Esophagus muscularis mucosa (tissue), 4 donors: Measurements from ENCODE around the gene JAKMIP3. TPM values are rescaled to one million over a fixed set of nuclear protein-coding genes. Genes with fewer than 3 reads are reported as not detected.

Experiments used
- DNase-seq: peaks from one replicate; pipeline ENCODE4 v3.0.0-alpha.2; 2017; ENCODE audit errors: extremely low spot score
- H3K27ac ChIP-seq, 4 donors: fragments of 200-600 bp; sonication (generic); replicated peaks in 1 of 4; 1 replicate in 3 of 4; 2 replicates in 1 of 4; pipeline ENCODE4 v1.5.1; 2016 to 2019; ENCODE audit warnings: mild to moderate bottlenecking in 1 of 4
- H3K27me3 ChIP-seq, 4 donors: fragments of 200-600 bp; sonication (generic); one replicate each; pipeline versions ENCODE4 v1.5.1 to v1.6.0; 2016 to 2019
- H3K36me3 ChIP-seq, 4 donors: fragments of 200-600 bp; sonication (generic); one replicate each; pipeline ENCODE4 v1.5.1; 2016 to 2019
- H3K4me1 ChIP-seq, 4 donors: fragments of 200-600 bp; sonication (generic); one replicate each; pipeline ENCODE4 v1.5.1; 2016 to 2019
- H3K4me3 ChIP-seq, 4 donors: fragments of 200-600 bp; sonication (generic); 1 replicate in 2 of 4; 2 replicates in 2 of 4; pipeline ENCODE4 v1.5.1; 2016 to 2019; ENCODE audit warnings: mild to moderate bottlenecking in 4 of 4, moderate library complexity in 1 of 4
- H3K9me3 ChIP-seq, 4 donors: fragments of 200-600 bp; sonication (generic); 1 replicate in 3 of 4; 2 replicates in 1 of 4; pipeline ENCODE4 v1.5.1; 2016 to 2019
- EP300 ChIP-seq: sonication (generic); formaldehyde crosslinking; IDR thresholded peaks from one replicate; pipeline ENCODE4 v1.6.1; 2017; ENCODE audit warnings: antibody characterized with exemption
- POLR2A ChIP-seq: fragments of 450-650 bp; IDR thresholded peaks from one replicate; pipeline ENCODE4 v1.6.1; 2017; ENCODE audit warnings: antibody characterized with exemption, moderate library complexity, mild to moderate bottlenecking, low read depth
- POLR2AphosphoS5 ChIP-seq, 2 donors: sonication (generic); formaldehyde crosslinking; IDR thresholded peaks; one replicate each; pipeline ENCODE4 v1.6.1; 2017; ENCODE audit warnings: antibody characterized with exemption in 2 of 2
- WGBS: methylation state at CpG from one replicate; pipeline ENCODE4 v1.1.5; 2018; 5-methylcytosine and 5-hydroxymethylcytosine counted together
- intact Hi-C: fragments of 100-400 bp; cut with DNase I; formaldehyde crosslinking; loops from one replicate; pipeline ENCODE4 v1.15.1; 2023
- total RNA-seq, 4 donors: library from RNA; depleted of rRNA; stranded (reverse); fragments of >200 nt; gene quantifications; one replicate each; pipeline versions ENCODE4 v1.1.0 to v1.2.1, GENCODE V29; 2016
- TF ChIP-seq, protein P1 (sequence below), 3 experiments: fragments of 200-600 bp in 2 of 3; fragments of 450-650 bp in 1 of 3; sonication (generic) in 2 of 3; IDR thresholded peaks; one replicate each; pipeline ENCODE4 v1.5.1; 2017 to 2019; ENCODE audit warnings: antibody characterized with exemption in 3 of 3, mild to moderate bottlenecking in 2 of 3, moderate library complexity in 1 of 3

JAKMIP3 gene
- total RNA-seq, 4 donors from 2014 or later, result 0.66 to 1.6 (median 0.97) TPM

DNA sequence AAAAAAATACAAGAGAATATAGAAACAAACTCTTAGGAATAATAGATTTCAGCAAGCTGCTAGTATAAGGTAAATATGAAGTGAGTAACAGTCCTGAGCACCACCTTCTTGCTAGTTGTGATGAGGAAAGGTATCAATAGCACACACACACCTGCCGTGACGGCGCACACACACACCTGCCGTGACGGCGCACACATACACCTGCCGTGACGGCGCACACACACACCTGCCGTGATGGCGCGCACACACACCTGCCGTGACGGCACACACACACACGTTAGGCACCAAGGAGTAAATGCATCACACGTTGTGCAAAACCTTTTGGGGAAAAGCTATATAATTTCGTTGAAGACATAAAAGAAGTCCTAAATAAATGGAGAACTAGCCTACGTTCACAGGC lies 4.7 kb upstream of the JAKMIP3 start:
- H3K27ac ChIP-seq, result no peak overlapping the region
- H3K4me1 ChIP-seq, result peaks cover 9 to 12% (median 10%) of the 10 kb centered on the region in 4 donors
- TF ChIP-seq POLR2AphosphoS5 (IDR thresholded peaks at IDR 0.05), result no peak
- TF ChIP-seq EP300, result no peak
- H3K27me3 ChIP-seq, result no peaks in the 10 kb centered on the region
- WGBS, result 92% methylated on average over 18 of the region's 18 CpGs
- H3K9me3 ChIP-seq, result no peaks in the 10 kb centered on the region
- intact Hi-C loops, result no loop called here
- no peak overlapping the region for H3K4me3 ChIP-seq
- no peaks in the 10 kb centered on the region for H3K36me3 ChIP-seq
- no peak for DNase-seq

- H3K36me3 ChIP-seq, result no peaks in the 10 kb centered on the region
- DNase-seq, result no peak
- H3K9me3 ChIP-seq, result no peaks in the 10 kb centered on the region
- TF ChIP-seq EP300, result no peak
- no peak for TF ChIP-seq POLR2AphosphoS5 (IDR thresholded peaks at IDR 0.05)
- no peak for TF ChIP-seq POLR2A
- TF ChIP-seq, protein P1, sequence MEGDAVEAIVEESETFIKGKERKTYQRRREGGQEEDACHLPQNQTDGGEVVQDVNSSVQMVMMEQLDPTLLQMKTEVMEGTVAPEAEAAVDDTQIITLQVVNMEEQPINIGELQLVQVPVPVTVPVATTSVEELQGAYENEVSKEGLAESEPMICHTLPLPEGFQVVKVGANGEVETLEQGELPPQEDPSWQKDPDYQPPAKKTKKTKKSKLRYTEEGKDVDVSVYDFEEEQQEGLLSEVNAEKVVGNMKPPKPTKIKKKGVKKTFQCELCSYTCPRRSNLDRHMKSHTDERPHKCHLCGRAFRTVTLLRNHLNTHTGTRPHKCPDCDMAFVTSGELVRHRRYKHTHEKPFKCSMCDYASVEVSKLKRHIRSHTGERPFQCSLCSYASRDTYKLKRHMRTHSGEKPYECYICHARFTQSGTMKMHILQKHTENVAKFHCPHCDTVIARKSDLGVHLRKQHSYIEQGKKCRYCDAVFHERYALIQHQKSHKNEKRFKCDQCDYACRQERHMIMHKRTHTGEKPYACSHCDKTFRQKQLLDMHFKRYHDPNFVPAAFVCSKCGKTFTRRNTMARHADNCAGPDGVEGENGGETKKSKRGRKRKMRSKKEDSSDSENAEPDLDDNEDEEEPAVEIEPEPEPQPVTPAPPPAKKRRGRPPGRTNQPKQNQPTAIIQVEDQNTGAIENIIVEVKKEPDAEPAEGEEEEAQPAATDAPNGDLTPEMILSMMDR (IDR thresholded peaks at IDR 0.05), result no peak
- 90% methylated on average over 6 of the region's 6 CpGs for WGBS
- H3K4me3 ChIP-seq, result no peak overlapping the region
- peaks cover 13 to 16% (median 14%) of the 10 kb centered on the region in 4 donors for H3K4me1 ChIP-seq
- no peaks in the 10 kb centered on the region for H3K27me3 ChIP-seq
- intact Hi-C loops, result no loop called here
- no peak overlapping the region for H3K27ac ChIP-seq
Measured at GRCh38 chr10:132061465-132061864, 4.3 kb upstream of the JAKMIP3 start.

GRCh38 chr10:132062116-132062515 lies 3.6 kb upstream of the JAKMIP3 start:
- no peaks in the 10 kb centered on the region for H3K36me3 ChIP-seq
- H3K4me1 ChIP-seq, result peaks cover 18 to 23% (median 21%) of the 10 kb centered on the region in 4 donors
- 94% methylated on average over 8 of the region's 11 CpGs for WGBS
- intact Hi-C loops, result no loop called here
- no peak for DNase-seq
- H3K4me3 ChIP-seq, result no peak overlapping the region
- TF ChIP-seq POLR2A (no peak), POLR2AphosphoS5 (IDR thresholded peaks at IDR 0.05) (no peak), EP300 (no peak)
- TF ChIP-seq, protein P1 (IDR thresholded peaks at IDR 0.05), result no peak
- no peaks in the 10 kb centered on the region for H3K9me3 ChIP-seq
- no peaks in the 10 kb centered on the region for H3K27me3 ChIP-seq
- H3K27ac ChIP-seq, result no peak overlapping the region

DNA sequence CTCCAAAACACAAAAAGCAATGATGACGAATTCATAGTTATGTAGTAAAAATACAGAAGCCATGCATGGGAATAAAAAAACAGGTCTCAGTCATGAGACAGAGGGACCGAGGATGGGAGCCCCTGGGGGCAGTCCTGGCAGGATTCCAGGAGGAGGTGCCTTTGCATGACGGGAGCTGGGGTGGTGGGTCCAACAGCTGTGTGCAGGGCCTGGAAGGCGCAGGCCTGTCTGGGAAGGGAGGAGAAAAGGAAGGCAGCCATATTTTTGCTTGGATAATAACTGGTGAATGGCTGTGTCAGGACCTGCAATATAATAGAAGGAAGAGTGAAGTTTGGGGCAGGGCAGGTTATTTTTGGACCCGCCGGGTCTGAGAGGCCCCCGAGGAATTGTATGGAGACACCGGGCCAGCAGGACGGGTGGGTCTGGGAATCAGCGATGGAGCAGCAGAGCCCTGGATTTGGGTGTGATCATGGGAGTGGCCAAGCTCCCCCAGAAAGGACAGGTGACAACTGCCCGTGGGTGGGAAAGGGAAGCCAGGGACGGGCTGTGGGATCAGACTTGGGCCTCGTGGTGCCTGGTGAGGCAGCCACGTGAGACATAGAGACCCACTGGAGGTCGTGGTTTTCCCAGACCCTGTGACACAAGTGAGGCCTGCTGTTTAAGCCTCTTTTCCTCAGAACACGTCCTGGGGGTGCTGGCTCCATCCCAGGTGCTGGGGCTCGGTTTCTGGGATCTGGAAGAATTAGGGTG lies 2.9 kb upstream of the JAKMIP3 start:
- Histone ChIP-seq H3K4me3 (no peak overlapping the region), H3K9me3 (no peaks in the 10 kb centered on the region), H3K36me3 (no peaks in the 10 kb centered on the region), H3K27ac (no peak overlapping the region), H3K4me1 (peaks cover 18 to 30% (median 23%) of the 10 kb centered on the region in 4 donors), H3K27me3 (no peaks in the 10 kb centered on the region)
- intact Hi-C loops, result no loop called here
- DNase-seq, result no peak
- WGBS, result 74% methylated on average over 16 of the region's 17 CpGs
- no peak for TF ChIP-seq POLR2AphosphoS5 (IDR thresholded peaks at IDR 0.05)
- TF ChIP-seq, protein P1 (IDR thresholded peaks at IDR 0.05), result no peak
- no peak for TF ChIP-seq EP300

- TF ChIP-seq POLR2A (no peak), EP300 (no peak), POLR2AphosphoS5 (IDR thresholded peaks at IDR 0.05) (no peak)
- TF ChIP-seq, protein P1 (IDR thresholded peaks at IDR 0.05), result no peak
- no peak for DNase-seq
Measured at GRCh38 chr10:132063432-132063831, 2.3 kb upstream of the JAKMIP3 start.

More at GRCh38 chr10:132063432-132063831, 2.3 kb upstream of the JAKMIP3 start:
- no peak overlapping the region for H3K27ac ChIP-seq
- H3K27me3 ChIP-seq, result no peaks in the 10 kb centered on the region
- peaks cover 18 to 32% (median 23%) of the 10 kb centered on the region in 4 donors for H3K4me1 ChIP-seq
- H3K4me3 ChIP-seq, result no peak overlapping the region
- no peaks in the 10 kb centered on the region for H3K36me3 ChIP-seq
- intact Hi-C loops, result no loop called here
- H3K9me3 ChIP-seq, result no peaks in the 10 kb centered on the region
- WGBS, result 85% methylated on average over 10 of the region's 10 CpGs
